NK-92 (cell line): ENCODE data around the gene DDX52.

Experiments
- DNase-seq: peaks from one replicate; lab custom pipeline; 2025; ENCODE audit not compliant: unreplicated experiment; lab: John Stamatoyannopoulos, UW

Gene DDX52

DNA sequence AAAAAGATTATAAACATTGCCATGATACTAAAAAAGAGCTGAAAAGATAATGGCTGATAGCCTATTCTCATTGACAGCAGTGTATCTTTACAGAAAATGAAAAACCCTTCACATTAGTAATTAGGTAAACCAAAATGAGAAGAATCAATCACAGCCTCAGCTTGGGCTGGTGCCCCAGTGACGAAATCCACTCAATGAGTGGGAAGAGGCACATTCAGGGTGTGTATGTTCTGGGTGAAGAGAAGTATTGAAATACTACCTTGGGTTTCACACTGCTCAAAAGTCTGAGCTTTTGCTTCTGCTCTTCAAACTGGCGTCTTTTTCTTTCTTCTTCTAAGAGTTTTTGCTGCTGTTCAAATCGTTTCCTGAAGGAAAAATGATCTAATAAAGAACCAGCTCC is 58.2 kb downstream of the DDX52 start:
- no peak for DNase-seq

DNA sequence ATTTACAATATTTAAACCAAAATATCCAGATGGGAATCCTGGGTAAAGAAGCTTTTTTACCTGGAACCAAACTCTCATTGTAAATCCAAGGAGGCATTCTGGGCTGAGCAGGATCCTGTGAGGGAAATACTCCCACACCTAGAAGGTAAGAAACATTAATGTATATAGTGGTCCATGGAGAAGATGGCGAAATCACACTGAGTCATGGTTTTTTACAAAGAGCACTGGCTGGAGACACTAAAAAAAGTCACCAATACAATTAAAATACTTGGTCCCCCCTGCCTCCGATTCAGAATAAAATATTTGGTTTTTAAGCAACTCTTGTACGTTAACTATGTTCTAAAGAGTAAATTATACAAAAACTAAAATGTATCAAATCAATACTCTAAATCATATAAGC is 67.0 kb downstream of the DDX52 start:
- DNase-seq: no peak

DNA sequence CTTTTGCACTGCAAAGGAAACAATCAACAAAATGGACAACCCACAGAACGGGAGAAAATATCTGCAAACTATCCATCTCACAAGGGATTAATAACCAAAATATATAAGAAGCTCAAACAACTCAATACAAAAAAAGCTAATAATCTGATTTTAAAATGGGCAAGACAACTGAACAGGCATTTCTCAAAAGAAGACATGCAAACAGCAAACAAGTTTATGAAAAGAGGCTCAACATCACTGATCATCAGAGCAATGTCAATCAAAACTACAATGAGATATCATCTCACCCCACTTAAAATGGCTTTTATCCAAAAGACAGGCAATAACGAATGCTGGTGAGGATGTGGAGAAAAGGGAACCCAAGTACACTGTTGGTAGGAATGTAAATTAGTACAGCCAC is 68.8 kb downstream of the DDX52 start:
- no peak for DNase-seq

DNA sequence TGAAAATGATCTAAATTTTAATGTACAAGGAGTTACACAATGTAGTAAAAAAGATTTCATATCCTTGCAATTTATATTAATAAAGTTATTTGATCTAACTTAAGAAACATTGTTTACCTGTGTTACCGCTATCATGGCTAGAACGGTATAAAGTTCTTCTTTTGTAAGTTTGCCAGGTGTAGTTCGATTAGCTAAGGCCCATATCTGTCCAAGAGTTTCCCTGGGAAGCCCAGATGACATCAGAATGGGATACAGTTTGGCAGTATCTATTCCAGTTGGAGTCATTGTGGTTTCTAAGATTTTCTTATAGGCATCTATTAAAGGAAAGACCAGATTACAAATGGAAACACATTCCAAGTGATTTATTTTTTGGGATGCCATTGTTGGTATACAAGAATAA is 71.6 kb downstream of the DDX52 start:
- DNase-seq: no peak

DNA sequence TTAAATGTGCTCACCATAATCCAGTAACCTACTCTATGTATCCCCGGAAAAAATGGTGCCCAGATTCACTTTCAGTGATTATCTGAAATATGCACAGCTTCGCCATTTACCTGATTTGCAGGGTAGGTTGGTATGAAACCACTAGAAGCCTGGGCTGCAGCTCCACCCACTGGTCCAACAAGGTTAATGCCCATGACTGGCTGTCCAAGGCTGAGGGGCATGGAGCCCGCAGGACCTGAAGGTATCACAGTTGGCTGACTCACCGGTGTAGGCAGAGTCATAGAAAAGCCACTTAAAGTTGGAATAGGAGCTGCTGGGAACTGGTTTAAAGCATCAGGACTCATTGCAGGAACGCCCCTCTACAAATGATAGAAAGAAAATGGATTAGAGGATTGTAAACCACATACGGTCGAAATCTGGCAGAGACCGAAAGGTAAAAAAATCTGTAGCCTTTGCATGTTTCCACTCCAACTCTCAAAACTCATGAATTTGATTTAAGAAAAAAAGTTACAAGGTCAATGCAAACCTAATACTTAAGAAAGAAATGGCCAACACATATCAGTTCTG is 72.6 kb downstream of the DDX52 start:
- no peak for DNase-seq

DNA sequence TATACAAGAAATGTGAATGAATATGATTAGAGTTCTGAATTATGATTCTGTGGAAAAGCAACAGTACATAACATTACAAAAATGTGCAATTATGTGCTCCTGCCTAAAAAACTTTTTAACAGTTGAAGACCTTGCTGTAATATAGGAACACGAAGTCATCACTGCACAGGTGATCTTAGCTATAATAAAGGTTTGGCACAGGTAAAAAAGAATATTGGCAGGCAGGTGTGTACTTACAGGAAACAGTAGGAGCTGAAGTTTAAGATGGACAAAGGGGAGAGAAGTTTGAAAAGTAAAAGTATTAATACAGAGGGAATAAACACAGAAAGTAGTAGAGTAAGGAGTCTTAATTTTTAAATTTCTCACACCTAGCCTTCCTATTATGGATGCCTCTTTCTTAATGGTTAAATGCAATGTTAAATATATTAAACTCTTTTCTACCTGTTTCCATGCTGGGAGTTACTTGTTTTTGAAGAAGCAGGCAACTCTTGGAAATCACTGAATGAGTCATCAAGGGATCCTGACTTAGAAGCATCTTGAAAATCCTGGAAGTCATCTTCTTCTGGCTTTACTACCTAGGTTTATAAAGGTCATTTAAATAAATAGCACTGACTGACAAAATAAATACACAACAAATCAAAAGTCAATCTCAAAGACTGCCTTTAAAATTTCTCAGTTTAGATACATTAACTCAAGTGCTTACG is 74.7 kb downstream of the DDX52 start:
- no peak for DNase-seq

DNA sequence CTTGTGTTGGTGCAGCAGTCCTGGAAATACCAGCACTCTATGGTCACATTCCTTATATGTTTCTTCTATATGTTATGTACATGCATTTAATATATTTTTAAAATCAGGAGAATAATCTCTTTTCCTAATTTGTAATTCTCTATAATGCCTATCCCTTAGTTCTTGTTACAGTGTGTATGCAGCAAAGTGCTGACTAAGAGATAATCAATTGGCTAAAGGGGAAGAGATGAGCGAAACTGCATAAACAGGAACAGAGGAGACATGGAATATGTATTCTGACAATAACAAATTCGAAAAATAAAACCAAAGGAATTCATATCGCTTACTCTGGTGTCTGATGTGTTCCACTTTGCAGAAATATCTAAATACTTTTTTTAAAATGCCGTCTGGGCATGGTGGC is 75.7 kb downstream of the DDX52 start:
- no peak for DNase-seq

DNA sequence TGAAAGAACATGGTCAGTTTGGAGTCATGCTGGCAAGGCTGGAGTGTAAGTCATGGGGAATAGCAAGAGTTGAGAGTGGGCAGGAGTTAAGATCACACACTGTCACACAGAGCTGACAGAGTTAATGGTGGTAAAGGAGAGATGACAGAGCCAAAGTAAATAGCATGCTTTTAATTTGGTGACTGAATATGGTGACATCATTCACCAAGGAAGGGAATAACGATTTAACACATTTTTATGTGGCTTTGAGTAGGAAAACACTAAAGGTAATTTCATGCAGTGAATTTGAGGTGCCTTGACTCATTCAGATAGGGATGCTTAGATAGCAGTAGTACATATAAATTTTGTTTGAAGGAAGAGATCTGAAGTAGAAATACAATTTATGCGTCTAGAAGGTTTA is 76.1 kb downstream of the DDX52 start:
- no peak for DNase-seq

DNA sequence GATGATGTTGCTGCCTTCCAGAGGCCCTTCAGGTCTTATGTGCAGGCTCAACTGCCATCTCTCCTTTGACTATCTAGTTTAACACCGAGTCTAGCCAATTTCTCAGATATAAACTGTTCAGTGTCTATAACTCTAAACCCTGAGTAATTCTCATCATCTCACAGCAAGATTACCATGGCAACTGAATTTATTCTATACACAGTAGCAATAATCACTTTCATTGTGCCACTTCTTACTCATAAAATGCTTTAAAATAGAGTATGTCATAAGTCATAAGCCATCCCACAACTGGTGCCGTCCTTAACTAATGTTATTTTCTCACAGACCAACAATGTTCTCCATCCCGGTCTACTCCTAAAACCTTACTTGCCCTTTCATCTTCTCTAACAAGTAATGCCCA is 79.0 kb downstream of the DDX52 start:
- no peak for DNase-seq

DNA sequence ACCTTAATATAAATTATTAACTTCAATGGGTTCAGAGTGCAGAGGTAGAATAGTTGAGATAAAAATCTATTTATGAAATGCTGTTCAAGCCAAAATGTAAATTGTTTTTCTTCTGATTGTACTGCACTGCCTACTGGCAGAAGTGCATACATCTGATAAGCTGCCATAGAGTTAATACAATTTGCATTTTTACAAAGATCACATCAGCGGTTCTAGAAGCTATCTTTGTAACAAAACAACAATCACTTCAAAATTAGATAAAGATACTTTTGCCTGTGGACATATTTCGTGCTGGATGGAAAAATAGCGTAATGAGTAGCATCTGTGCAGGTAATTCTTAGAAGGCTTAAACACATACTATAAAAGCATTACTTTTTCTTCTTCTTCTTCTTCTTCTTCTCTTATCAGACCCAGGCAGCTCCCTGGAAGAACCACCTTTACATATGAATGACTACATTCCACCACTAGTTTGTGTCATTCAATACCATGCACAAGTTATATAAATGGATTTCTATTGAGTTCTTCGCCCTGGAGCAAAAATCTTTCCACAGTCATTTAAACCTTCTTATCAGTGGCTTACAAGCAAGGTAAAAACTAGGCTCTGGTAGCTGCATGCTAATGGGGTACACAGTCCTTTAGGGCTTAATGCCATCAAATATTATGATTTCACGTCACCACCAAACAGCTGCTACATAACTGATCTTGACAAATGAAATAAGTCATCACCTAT is 81.1 kb downstream of the DDX52 start:
- DNase-seq: no peak
